ES-I3 (cell line): Measurements from ENCODE around the gene TBCD.

Experiments used
- H3K36me3 ChIP-seq: 2 replicates; pipeline ENCODE4 v1.6.1; 2013; ENCODE audit warnings: mild to moderate bottlenecking, low read length, control low read depth, moderate library complexity; ENCODE audit not compliant: insufficient read depth
- H3K4me1 ChIP-seq: 2 replicates; pipeline ENCODE4 v1.6.1; 2013; ENCODE audit warnings: mild to moderate bottlenecking, control low read depth, low read length; ENCODE audit not compliant: insufficient read depth
- H3K9ac ChIP-seq: 2 replicates; pipeline ENCODE4 v1.6.1; 2013; ENCODE audit warnings: low read depth, mild to moderate bottlenecking, low read length, moderate library complexity
- H3K9me3 ChIP-seq: 2 replicates; pipeline ENCODE4 v1.6.1; 2013; ENCODE audit warnings: mild to moderate bottlenecking, low read length, moderate library complexity; ENCODE audit not compliant: control insufficient read depth, insufficient read depth

Gene TBCD

GRCh38 chr17:82718986-82719685, 32.7 kb upstream of the TBCD start:
- H3K36me3 ChIP-seq = peaks cover 8% of the 10 kb centered on the region
- peaks cover 4% of the 10 kb centered on the region; the same call in 1 of the 2 replicates for H3K4me1 ChIP-seq
- no peak overlapping the region for H3K9ac ChIP-seq
- H3K9me3 ChIP-seq = no peaks in the 10 kb centered on the region

GRCh38 chr17:82720204-82720603, 31.7 kb upstream of the TBCD start:
- peaks cover 4% of the 10 kb centered on the region; the same call in 1 of the 2 replicates for H3K4me1 ChIP-seq
- no peaks in the 10 kb centered on the region for H3K9me3 ChIP-seq
- H3K9ac ChIP-seq = no peak overlapping the region
- H3K36me3 ChIP-seq = peaks cover 8% of the 10 kb centered on the region

- Histone ChIP-seq H3K36me3 (peaks cover 16% of the 10 kb centered on the region), H3K4me1 (peaks cover 4% of the 10 kb centered on the region; the same call in 1 of the 2 replicates), H3K9ac (no peak overlapping the region), H3K9me3 (no peaks in the 10 kb centered on the region)
Measured at GRCh38 chr17:82722341-82723013, 29.4 kb upstream of the TBCD start.

DNA sequence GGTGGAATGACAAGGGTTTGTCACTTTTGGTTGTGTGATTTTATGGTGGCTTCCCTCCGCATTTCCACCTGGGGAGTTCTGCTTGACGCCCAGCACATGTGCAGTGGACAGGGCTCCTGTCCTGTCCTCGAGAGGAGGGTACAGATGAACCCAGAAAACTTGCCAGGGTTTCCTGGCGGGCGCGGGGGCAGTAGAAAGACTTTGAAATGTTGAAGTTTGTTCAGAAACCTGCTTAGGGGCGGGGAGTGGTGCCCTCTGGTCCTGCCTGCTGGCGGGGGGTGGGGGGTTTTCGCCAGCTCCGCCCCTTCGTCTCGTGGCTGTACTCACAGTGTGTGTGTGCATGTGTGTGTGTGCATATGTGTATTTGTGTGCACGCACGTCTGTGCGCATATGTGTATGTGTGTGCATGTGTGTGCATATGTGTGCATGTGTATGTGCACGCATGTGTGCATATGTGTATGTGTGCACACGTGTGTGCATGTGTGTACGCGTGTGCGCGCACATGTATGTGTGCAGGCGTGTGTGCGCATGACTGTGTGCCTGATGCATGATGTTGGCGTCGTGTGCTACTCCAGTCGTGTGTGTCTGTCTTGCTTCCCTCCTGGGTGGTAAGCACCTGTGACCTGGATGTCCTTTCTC, 28.6 kb upstream of the TBCD start:
- Histone ChIP-seq H3K9ac (no peak overlapping the region), H3K9me3 (no peaks in the 10 kb centered on the region), H3K4me1 (no peaks in the 10 kb centered on the region), H3K36me3 (peaks cover 23% of the 10 kb centered on the region)

GRCh38 chr17:82726427-82726826, 25.4 kb upstream of the TBCD start:
- Histone ChIP-seq H3K36me3 (peaks cover 15% of the 10 kb centered on the region), H3K9me3 (no peaks in the 10 kb centered on the region), H3K9ac (no peak overlapping the region), H3K4me1 (no peaks in the 10 kb centered on the region)

GRCh38 chr17:82729479-82730260, 22.2 kb upstream of the TBCD start:
- H3K36me3 ChIP-seq = peaks cover 22% of the 10 kb centered on the region

DNA sequence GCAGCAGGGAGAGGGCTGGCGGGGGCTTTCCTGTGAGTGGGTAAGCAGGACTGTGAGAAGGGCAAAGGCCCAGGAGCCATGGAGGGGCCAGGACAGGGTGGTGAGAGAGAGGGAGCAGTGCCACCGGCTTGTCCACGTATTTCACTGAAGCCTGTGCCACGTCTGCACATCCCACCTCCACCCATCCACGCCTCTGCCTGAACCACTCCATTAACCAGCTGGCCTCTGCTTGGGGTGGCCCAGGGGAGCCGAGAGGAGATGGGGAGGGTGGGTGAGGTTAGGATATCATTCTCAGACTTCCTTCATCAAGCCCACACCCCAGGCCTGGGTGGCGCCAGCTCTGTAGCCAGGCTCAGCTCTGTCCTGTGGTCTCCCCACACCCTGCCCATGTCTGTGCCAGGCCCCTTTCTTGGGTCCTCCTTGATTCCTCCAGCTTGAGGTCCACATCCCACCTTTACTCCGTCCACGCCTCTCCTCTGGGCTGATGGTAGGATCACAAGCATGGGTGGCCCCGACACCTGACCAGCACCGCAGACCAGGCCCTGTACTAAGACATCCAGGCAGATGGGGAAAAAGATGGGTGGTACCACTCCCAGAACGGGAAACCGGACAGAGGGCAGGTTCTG, 19.6 kb upstream of the TBCD start:
- Histone ChIP-seq H3K9ac (no peak overlapping the region), H3K4me1 (no peaks in the 10 kb centered on the region), H3K36me3 (peaks cover 16% of the 10 kb centered on the region), H3K9me3 (peaks cover 7% of the 10 kb centered on the region; the same call in 1 of the 2 replicates)

More at GRCh38 chr17:82729479-82730260, 22.2 kb upstream of the TBCD start:
- no peaks in the 10 kb centered on the region for H3K4me1 ChIP-seq
- H3K9me3 ChIP-seq = peaks cover 7% of the 10 kb centered on the region; the same call in 1 of the 2 replicates
- H3K9ac ChIP-seq = no peak overlapping the region

GRCh38 chr17:82734987-82735866, 16.6 kb upstream of the TBCD start, which contains the start of gene FN3K:
Gene FN3K, plus strand, starts transcription at chr17:82735615. Its CDS starts 22 bp downstream, at chr17:82735637.
- Histone ChIP-seq H3K4me1 (no peaks in the 10 kb centered on the region), H3K9ac (peak within 1 kb of the TSS; percentile 61), H3K36me3 (peaks cover 12% of the 10 kb centered on the region), H3K9me3 (peaks cover 10% of the 10 kb centered on the region)

DNA sequence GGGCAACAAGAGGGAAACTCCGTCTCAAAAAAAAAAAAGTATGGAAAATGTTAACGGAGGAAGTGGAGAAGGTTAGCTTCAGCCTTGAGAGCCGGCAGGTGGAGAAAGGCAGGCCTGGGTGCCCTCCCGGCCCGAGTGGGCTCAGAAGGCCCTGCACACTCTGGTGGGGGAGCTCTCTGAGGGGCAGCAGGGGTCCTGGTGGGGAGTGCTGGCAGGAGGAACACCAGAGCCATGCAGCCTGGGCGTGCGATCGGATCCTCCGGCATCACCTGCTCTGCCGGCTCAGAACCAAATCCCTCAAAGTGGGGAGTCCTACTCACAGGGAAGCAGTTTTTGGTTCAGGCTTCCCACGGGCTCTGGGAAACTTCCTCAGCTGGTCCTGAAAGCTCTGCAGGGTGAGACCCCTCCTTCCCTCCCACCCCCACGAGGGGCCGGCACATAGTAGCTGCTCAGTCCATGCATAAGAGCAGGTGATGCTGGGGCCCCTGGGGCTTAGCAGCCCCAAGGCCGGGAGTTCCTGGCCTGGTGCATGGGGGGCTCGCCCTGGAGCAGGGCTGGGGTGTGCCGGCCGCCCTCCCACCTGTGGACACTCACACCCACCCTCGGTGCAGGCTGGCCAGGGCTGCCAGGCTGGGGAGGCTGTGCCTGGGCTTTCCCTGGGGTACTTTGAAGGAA, 15.2 kb upstream of the TBCD start:
- Histone ChIP-seq H3K4me1 (no peaks in the 10 kb centered on the region), H3K9me3 (peaks cover 24% of the 10 kb centered on the region), H3K9ac (no peak overlapping the region; the same call in 1 of the 2 replicates), H3K36me3 (peaks cover 24% of the 10 kb centered on the region)

GRCh38 chr17:82737967-82738877, 13.6 kb upstream of the TBCD start:
- Histone ChIP-seq H3K9me3 (peaks cover 22% of the 10 kb centered on the region), H3K9ac (no peak overlapping the region), H3K4me1 (no peaks in the 10 kb centered on the region), H3K36me3 (peaks cover 29% of the 10 kb centered on the region)

DNA sequence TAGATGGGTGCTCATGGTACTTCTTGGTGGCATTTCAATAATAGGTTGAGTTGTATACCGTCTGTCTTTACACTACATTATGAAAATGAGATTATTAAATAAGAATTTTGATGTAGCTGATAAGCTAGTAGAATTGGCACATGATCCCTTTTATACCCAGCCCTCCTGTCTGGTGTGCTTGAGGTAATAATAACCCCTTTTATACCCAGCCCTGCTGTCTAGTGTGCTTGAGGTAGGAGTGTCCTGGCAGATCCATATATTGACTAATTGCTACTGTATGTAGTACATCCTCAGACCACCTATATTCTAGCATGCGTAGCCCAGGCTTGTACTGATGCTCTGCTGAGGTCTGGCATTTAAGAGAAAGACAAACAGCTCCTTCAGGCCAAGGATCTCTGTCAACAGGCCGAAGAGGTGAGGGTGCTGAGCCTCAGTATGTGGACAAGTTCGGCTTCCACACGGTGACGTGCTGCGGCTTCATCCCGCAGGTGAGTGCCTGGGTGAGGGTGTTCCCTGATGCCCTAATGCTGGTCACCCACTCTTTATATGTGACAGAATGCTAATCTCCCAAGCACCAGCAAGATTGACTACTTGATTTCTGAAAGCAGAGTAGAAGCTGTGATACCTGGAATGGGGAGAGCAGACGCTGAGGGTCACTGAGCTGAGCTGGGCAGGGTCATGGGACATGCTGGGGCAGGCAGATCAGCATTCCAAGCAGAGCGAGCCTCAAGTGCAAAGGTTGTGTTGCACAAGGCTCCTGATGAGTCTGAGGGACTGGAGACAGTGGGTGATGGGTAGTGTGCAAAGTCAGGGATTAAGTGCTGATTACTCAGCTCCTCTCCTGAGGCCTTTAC, 10.7 kb upstream of the TBCD start:
- Histone ChIP-seq H3K4me1 (no peaks in the 10 kb centered on the region), H3K9me3 (peaks cover 27% of the 10 kb centered on the region), H3K9ac (no peak overlapping the region), H3K36me3 (peaks cover 25% of the 10 kb centered on the region)
